ENCODE results near the gene AFAP1L2.

GRCh38 chr10:114347791-114348190 is 56.5 kb downstream of the AFAP1L2 start:
- TF ChIP-seq CTCF (IDR thresholded peaks at IDR 0.05; ENCODE audit: low read depth, low read length, poor library complexity, severe bottlenecking) (no peak), EZH2phosphoT487 (IDR thresholded peaks at IDR 0.05; ENCODE audit: borderline replicate concordance, low read length) (no peak)
